ENCODE measurements around the gene KCNH3. TPM values are rescaled to one million over a fixed set of nuclear protein-coding genes. Genes with fewer than 3 reads are reported as not detected.

The KCNH3 gene
- total and polyA plus RNA-seq, 2 donors: 1.4 to 3.3 TPM

Other genes starting within 250 kb of the KCNH3 start
- gene PRPH, start 243.9 kb upstream of the KCNH3 start, total RNA-seq: 0.28 TPM
- 1.6 TPM for gene PRPH, start 243.9 kb upstream of the KCNH3 start, polyA plus RNA-seq
- gene TROAP, start 215.8 kb upstream of the KCNH3 start, total RNA-seq: 22.1 TPM
- 12.4 TPM for gene TROAP, start 215.8 kb upstream of the KCNH3 start, polyA plus RNA-seq
- 0.05 TPM for gene C1QL4, start 201.8 kb upstream of the KCNH3 start, total RNA-seq
- 0.21 TPM for gene C1QL4, start 201.8 kb upstream of the KCNH3 start, polyA plus RNA-seq
- gene DNAJC22, start 192.1 kb upstream of the KCNH3 start, total RNA-seq: 0.09 TPM
- 0.27 TPM for gene DNAJC22, start 192.1 kb upstream of the KCNH3 start, polyA plus RNA-seq
- gene SPATS2, start 171.6 kb upstream of the KCNH3 start, total RNA-seq: 14.2 TPM
- 15.3 TPM for gene SPATS2, start 171.6 kb upstream of the KCNH3 start, polyA plus RNA-seq
- gene MCRS1, start 29.1 kb downstream of the KCNH3 start, total RNA-seq: 52.6 TPM
- 65.5 TPM for gene MCRS1, start 29.1 kb downstream of the KCNH3 start, polyA plus RNA-seq
- 0.09 TPM for gene FAM186B, start 66.6 kb downstream of the KCNH3 start, total RNA-seq
- gene FAM186B, start 66.6 kb downstream of the KCNH3 start, polyA plus RNA-seq: 0.09 TPM
- gene PRPF40B, start 84.5 kb downstream of the KCNH3 start, total RNA-seq: 4.9 TPM
- gene PRPF40B, start 84.5 kb downstream of the KCNH3 start, polyA plus RNA-seq: 16.6 TPM
- 26.1 TPM for gene FMNL3, start 168.4 kb downstream of the KCNH3 start, total RNA-seq
- gene FMNL3, start 168.4 kb downstream of the KCNH3 start, polyA plus RNA-seq: 9.8 TPM
- gene TMBIM6, start 202.5 kb downstream of the KCNH3 start, total RNA-seq: 254 TPM
- gene TMBIM6, start 202.5 kb downstream of the KCNH3 start, polyA plus RNA-seq: 161 TPM

All from thymus (tissue), 2 donors.